Measurements from ENCODE around the gene TSC22D4.

Gene TSC22D4

DNA sequence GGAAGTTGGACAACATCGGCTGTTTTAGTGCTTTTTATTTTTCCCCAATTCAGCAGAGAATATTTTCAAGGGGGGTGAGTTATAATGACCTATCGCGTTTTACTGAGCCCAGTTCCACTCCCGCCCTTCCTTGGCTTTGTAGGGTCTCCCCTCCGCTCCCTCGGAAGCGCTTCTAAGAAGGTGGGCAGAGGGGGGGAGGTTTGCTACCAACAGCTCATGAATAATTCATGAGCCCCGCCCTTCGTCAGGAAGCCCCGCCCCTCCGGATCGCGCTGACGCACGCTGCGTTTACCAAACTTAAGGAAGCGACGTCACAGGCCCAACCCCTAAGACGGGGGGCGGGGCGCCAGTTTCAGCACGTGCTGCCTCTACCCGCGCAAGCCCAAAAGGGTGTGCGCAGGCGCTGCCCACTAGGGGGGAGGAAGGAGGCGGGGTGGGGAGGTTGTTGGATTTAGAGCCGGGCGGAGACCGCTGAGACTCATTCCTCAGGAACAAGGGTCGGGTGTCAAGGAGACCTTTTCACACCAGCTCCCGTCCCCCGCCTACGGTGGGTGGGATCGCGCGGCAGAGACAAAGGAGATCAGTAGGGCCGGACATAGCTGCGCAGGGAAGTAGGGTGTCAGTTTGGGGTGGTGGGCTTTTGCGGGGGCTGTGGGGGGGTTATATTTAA, 49.9 kb downstream of the TSC22D4 start (continued):
- TF ChIP-seq, protein P1, sequence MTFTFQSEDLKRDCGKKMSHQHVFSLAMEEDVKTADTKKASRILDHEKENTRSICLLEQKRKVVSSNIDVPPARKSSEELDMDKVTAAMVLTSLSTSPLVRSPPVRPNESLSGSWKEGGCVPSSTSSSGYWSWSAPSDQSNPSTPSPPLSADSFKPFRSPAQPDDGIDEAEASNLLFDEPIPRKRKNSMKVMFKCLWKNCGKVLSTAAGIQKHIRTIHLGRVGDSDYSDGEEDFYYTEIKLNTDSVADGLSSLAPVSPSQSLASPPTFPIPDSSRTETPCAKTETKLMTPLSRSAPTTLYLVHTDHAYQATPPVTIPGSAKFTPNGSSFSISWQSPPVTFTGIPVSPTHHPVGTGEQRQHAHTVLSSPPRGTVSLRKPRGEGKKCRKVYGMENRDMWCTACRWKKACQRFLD (tag by site-specific recombination; IDR thresholded peaks at IDR 0.05) = no peak
- peak; percentile 35; the same call in 1 of the 2 replicates for TF ChIP-seq ZNF600 (tag by site-specific recombination; IDR thresholded peaks at IDR 0.05)
- peak; percentile 93 for TF ChIP-seq KLF8 (tag by site-specific recombination; IDR thresholded peaks at IDR 0.05)
- no peak for TF ChIP-seq ZNF19 (tag by site-specific recombination; IDR thresholded peaks at IDR 0.05; ENCODE audit: low read depth)
- peak; percentile 89 for TF ChIP-seq SP2 (tag by site-specific recombination; IDR thresholded peaks at IDR 0.05)
- peak; percentile 18 for TF ChIP-seq GLIS2 (tag by site-specific recombination; IDR thresholded peaks at IDR 0.05)
- no peak for TF ChIP-seq ZNF433 (tag by site-specific recombination; IDR thresholded peaks at IDR 0.05; ENCODE audit: low read depth)
- no peak for TF ChIP-seq ZNF654 (tag by site-specific recombination; IDR thresholded peaks at IDR 0.05; ENCODE audit: low read depth)
- no peak for TF ChIP-seq ZNF664 (tag by site-specific recombination; IDR thresholded peaks at IDR 0.05)
- no peak; the same call in 1 of the 2 replicates for TF ChIP-seq SP7 (tag by site-specific recombination; IDR thresholded peaks at IDR 0.05)
- TF ChIP-seq, protein P2, sequence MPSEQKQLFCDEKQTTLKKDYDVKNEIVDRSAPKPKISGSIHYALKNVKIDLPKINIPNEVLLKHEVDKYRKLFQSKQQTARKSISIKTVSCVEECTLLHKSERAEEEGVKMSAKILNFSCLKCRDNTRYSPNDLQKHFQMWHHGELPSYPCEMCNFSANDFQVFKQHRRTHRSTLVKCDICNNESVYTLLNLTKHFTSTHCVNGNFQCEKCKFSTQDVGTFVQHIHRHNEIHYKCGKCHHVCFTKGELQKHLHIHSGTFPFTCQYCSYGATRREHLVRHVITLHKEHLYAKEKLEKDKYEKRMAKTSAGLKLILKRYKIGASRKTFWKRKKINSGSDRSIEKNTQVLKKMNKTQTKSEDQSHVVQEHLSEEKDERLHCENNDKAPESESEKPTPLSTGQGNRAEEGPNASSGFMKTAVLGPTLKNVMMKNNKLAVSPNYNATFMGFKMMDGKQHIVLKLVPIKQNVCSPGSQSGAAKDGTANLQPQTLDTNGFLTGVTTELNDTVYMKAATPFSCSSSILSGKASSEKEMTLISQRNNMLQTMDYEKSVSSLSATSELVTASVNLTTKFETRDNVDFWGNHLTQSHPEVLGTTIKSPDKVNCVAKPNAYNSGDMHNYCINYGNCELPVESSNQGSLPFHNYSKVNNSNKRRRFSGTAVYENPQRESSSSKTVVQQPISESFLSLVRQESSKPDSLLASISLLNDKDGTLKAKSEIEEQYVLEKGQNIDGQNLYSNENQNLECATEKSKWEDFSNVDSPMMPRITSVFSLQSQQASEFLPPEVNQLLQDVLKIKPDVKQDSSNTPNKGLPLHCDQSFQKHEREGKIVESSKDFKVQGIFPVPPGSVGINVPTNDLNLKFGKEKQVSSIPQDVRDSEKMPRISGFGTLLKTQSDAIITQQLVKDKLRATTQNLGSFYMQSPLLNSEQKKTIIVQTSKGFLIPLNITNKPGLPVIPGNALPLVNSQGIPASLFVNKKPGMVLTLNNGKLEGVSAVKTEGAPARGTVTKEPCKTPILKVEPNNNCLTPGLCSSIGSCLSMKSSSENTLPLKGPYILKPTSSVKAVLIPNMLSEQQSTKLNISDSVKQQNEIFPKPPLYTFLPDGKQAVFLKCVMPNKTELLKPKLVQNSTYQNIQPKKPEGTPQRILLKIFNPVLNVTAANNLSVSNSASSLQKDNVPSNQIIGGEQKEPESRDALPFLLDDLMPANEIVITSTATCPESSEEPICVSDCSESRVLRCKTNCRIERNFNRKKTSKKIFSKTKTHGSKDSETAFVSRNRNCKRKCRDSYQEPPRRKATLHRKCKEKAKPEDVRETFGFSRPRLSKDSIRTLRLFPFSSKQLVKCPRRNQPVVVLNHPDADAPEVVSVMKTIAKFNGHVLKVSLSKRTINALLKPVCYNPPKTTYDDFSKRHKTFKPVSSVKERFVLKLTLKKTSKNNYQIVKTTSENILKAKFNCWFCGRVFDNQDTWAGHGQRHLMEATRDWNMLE (tag by site-specific recombination; conservative IDR thresholded peaks at IDR 0.05; ENCODE audit: low read depth) = 0 out of 2 replicates have a peak, but pooled peaks have one; percentile 10
- TF ChIP-seq ZEB2 (tag by site-specific recombination; IDR thresholded peaks at IDR 0.05) = peak; percentile 3; the same call in 1 of the 2 replicates
- no peak for TF ChIP-seq ZNF121 (tag by site-specific recombination; IDR thresholded peaks at IDR 0.05)
- peak; percentile 80 for TF ChIP-seq ZSCAN23 (tag by site-specific recombination; IDR thresholded peaks at IDR 0.05)
- TF ChIP-seq, protein P3, sequence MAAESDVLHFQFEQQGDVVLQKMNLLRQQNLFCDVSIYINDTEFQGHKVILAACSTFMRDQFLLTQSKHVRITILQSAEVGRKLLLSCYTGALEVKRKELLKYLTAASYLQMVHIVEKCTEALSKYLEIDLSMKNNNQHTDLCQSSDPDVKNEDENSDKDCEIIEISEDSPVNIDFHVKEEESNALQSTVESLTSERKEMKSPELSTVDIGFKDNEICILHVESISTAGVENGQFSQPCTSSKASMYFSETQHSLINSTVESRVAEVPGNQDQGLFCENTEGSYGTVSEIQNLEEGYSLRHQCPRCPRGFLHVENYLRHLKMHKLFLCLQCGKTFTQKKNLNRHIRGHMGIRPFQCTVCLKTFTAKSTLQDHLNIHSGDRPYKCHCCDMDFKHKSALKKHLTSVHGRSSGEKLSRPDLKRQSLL (tag by site-specific recombination; IDR thresholded peaks at IDR 0.05) = 0 out of 2 replicates have a peak, but pooled peaks have one; percentile 28
- TF ChIP-seq, protein P4, sequence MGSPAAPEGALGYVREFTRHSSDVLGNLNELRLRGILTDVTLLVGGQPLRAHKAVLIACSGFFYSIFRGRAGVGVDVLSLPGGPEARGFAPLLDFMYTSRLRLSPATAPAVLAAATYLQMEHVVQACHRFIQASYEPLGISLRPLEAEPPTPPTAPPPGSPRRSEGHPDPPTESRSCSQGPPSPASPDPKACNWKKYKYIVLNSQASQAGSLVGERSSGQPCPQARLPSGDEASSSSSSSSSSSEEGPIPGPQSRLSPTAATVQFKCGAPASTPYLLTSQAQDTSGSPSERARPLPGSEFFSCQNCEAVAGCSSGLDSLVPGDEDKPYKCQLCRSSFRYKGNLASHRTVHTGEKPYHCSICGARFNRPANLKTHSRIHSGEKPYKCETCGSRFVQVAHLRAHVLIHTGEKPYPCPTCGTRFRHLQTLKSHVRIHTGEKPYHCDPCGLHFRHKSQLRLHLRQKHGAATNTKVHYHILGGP (tag by site-specific recombination; IDR thresholded peaks at IDR 0.05) = no peak
- TF ChIP-seq ZNF670 (tag by site-specific recombination; IDR thresholded peaks at IDR 0.05; ENCODE audit: low read depth) = no peak
- TF ChIP-seq ZNF626 (tag by site-specific recombination; IDR thresholded peaks at IDR 0.05) = no peak
- no peak for TF ChIP-seq ZNF37A (tag by site-specific recombination; IDR thresholded peaks at IDR 0.05)
- TF ChIP-seq, protein P5, sequence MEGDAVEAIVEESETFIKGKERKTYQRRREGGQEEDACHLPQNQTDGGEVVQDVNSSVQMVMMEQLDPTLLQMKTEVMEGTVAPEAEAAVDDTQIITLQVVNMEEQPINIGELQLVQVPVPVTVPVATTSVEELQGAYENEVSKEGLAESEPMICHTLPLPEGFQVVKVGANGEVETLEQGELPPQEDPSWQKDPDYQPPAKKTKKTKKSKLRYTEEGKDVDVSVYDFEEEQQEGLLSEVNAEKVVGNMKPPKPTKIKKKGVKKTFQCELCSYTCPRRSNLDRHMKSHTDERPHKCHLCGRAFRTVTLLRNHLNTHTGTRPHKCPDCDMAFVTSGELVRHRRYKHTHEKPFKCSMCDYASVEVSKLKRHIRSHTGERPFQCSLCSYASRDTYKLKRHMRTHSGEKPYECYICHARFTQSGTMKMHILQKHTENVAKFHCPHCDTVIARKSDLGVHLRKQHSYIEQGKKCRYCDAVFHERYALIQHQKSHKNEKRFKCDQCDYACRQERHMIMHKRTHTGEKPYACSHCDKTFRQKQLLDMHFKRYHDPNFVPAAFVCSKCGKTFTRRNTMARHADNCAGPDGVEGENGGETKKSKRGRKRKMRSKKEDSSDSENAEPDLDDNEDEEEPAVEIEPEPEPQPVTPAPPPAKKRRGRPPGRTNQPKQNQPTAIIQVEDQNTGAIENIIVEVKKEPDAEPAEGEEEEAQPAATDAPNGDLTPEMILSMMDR (tag by site-specific recombination; IDR thresholded peaks at IDR 0.05) = 0 out of 2 replicates have a peak, but pooled peaks have one; percentile 18
- TF ChIP-seq FEZF1 (tag by site-specific recombination; IDR thresholded peaks at IDR 0.05) = no peak
- TF ChIP-seq, protein P6, sequence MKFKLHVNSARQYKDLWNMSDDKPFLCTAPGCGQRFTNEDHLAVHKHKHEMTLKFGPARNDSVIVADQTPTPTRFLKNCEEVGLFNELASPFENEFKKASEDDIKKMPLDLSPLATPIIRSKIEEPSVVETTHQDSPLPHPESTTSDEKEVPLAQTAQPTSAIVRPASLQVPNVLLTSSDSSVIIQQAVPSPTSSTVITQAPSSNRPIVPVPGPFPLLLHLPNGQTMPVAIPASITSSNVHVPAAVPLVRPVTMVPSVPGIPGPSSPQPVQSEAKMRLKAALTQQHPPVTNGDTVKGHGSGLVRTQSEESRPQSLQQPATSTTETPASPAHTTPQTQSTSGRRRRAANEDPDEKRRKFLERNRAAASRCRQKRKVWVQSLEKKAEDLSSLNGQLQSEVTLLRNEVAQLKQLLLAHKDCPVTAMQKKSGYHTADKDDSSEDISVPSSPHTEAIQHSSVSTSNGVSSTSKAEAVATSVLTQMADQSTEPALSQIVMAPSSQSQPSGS (tag by site-specific recombination; IDR thresholded peaks at IDR 0.05; ENCODE audit: low read depth) = peak; percentile 75
- no peak for TF ChIP-seq ZNF830 (tag by site-specific recombination; IDR thresholded peaks at IDR 0.05; ENCODE audit: low read depth)
- peak; percentile 98 for TF ChIP-seq ZBTB21 (tag by site-specific recombination; IDR thresholded peaks at IDR 0.05)
- TF ChIP-seq ZNF302 (tag by site-specific recombination; IDR thresholded peaks at IDR 0.05; ENCODE audit: low read depth) = peak; percentile 18; the same call in 1 of the 2 replicates
- TF ChIP-seq, protein P7, sequence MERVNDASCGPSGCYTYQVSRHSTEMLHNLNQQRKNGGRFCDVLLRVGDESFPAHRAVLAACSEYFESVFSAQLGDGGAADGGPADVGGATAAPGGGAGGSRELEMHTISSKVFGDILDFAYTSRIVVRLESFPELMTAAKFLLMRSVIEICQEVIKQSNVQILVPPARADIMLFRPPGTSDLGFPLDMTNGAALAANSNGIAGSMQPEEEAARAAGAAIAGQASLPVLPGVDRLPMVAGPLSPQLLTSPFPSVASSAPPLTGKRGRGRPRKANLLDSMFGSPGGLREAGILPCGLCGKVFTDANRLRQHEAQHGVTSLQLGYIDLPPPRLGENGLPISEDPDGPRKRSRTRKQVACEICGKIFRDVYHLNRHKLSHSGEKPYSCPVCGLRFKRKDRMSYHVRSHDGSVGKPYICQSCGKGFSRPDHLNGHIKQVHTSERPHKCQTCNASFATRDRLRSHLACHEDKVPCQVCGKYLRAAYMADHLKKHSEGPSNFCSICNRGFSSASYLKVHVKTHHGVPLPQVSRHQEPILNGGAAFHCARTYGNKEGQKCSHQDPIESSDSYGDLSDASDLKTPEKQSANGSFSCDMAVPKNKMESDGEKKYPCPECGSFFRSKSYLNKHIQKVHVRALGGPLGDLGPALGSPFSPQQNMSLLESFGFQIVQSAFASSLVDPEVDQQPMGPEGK (tag by site-specific recombination; IDR thresholded peaks at IDR 0.05) = peak; percentile 98
